ENCODE data around the gene SLC38A10. TPM values are rescaled to one million over a fixed set of nuclear protein-coding genes. Genes with fewer than 3 reads are reported as not detected.
A peak's percentile ranks its signal among the peaks of the same experiment; 100 is the strongest.

Gene SLC38A10
- total and polyA plus RNA-seq, 2 of the 4 experiments (the other 2 are of a cell fraction), result 12.7 to 46.7 TPM

DNA sequence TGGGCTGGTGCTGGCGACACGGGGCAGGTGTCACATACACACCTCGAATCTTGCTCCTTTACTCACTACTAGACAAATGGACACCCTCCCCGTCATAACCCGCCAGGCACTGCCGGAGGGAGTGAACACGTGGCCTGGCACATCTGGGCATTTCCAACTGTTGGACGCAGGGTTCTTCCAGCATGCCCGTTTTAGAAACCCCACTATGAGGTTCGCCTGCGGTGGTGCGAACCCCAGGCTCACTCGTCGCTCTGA, 65.5 kb downstream of the SLC38A10 start:
- in situ Hi-C loops (cut with MboI; ENCODE audit: low sequenced_read_pairs) (no loop called here), dilution Hi-C loops (cut with HindIII; ENCODE audit: low sequenced_read_pairs, unreplicated experiment) (no loop called here), intact Hi-C loops (cut with micrococcal nuclease) (no loop called here)
- CTCF ChIA-PET, result no interaction called here
- Histone ChIP-seq H3K4ac (ENCODE audit: low read depth, low read length) (no peak overlapping the region), H3K4me2 (ENCODE audit: low read depth, low read length) (no peak overlapping the region), H3K9ac (ENCODE audit: low read depth, low read length) (no peak overlapping the region), H4K91ac (ENCODE audit: insufficient read depth, low read depth, low read length) (no peak overlapping the region), H2AFZ (replicated peaks; ENCODE audit: low read length, poor library complexity) (no peak overlapping the region), H4K20me1 (ENCODE audit: insufficient read depth, low read length) (peaks cover 13% of the 10 kb centered on the region), H3K36me3 (ENCODE audit: control insufficient read depth, insufficient read depth, low read length) (peaks cover 39% of the 10 kb centered on the region), H3K4me1 (ENCODE audit: control insufficient read depth, insufficient read depth, low read length) (no peaks in the 10 kb centered on the region), H3K18ac (ENCODE audit: low read depth, low read length) (no peak overlapping the region), H4K8ac (ENCODE audit: low read depth in 2 of 2, low read length in 2 of 2) (no peak overlapping the region), H2AK9ac (replicated peaks; ENCODE audit: low read depth, low read length, poor library complexity) (peak overlapping the region; percentile 24), H3K9me3 (ENCODE audit: control insufficient read depth, insufficient read depth, low read length) (peaks cover 3% of the 10 kb centered on the region; the same call in 1 of the 2 replicates), H3K14ac (replicated peaks; ENCODE audit: low read depth, low read length) (no peak overlapping the region), H2BK20ac (ENCODE audit: low read depth, low read length) (no peak overlapping the region), H2BK120ac (ENCODE audit: low read depth, low read length) (no peak overlapping the region), H2BK15ac (ENCODE audit: low read depth, low read length) (no peak overlapping the region), H3K56ac (ENCODE audit: extremely low read depth, insufficient read depth, low read length) (no peak overlapping the region), H3K27me3 (ENCODE audit: control insufficient read depth, insufficient read depth, low read length) (no peaks in the 10 kb centered on the region), H3K79me1 (ENCODE audit: low read depth in 1 of 2, low read length in 2 of 2) (peaks cover 1 to 14% of the 10 kb centered on the region in 2 experiments; a peak in 3 of 4 replicates), H2AK5ac (ENCODE audit: low read depth, low read length) (no peak overlapping the region), H2BK5ac (ENCODE audit: low read depth, low read length, poor library complexity, severe bottlenecking) (no peak overlapping the region), H3K23ac (ENCODE audit: low read depth, low read length) (no peak overlapping the region), H3K9me1 (ENCODE audit: insufficient read depth, low read length) (no peaks in the 10 kb centered on the region), H3K4me3 (ENCODE audit: insufficient read depth, low read depth, low read length) (no peak overlapping the region), H3K27ac (ENCODE audit: insufficient read depth, low read length) (no peak overlapping the region), H4K5ac (ENCODE audit: low read depth, low read length) (no peak overlapping the region)
- TF ChIP-seq NFE2L2 (IDR thresholded peaks at IDR 0.05; ENCODE audit: low read depth, low read length) (no peak), POLR2A (IDR thresholded peaks at IDR 0.05; ENCODE audit: low read depth, low read length) (no peak), MAFK (IDR thresholded peaks at IDR 0.05; ENCODE audit: low read depth, low read length) (no peak), CEBPB (IDR thresholded peaks at IDR 0.05; ENCODE audit: low read depth, low read length) (no peak), MAZ (IDR thresholded peaks at IDR 0.05; ENCODE audit: borderline replicate concordance, low read depth, low read length) (no peak), RCOR1 (IDR thresholded peaks at IDR 0.05; ENCODE audit: insufficient replicate concordance, low read length) (no peak), FOS (IDR thresholded peaks at IDR 0.05; ENCODE audit: low read depth, low read length) (no peak), BHLHE40 (IDR thresholded peaks at IDR 0.05; ENCODE audit: low read depth, low read length) (no peak), SMC3 (IDR thresholded peaks at IDR 0.05; ENCODE audit: low read depth, low read length) (no peak), CHD1 (IDR thresholded peaks at IDR 0.05; ENCODE audit: low read depth, low read length) (no peak), RFX5 (IDR thresholded peaks at IDR 0.05; ENCODE audit: low read depth, low read length) (no peak), MXI1 (IDR thresholded peaks at IDR 0.05; ENCODE audit: borderline replicate concordance, low read depth, low read length) (no peak), RAD21 (IDR thresholded peaks at IDR 0.05; ENCODE audit: low read length) (no peak)
- TF ChIP-seq, protein P1, sequence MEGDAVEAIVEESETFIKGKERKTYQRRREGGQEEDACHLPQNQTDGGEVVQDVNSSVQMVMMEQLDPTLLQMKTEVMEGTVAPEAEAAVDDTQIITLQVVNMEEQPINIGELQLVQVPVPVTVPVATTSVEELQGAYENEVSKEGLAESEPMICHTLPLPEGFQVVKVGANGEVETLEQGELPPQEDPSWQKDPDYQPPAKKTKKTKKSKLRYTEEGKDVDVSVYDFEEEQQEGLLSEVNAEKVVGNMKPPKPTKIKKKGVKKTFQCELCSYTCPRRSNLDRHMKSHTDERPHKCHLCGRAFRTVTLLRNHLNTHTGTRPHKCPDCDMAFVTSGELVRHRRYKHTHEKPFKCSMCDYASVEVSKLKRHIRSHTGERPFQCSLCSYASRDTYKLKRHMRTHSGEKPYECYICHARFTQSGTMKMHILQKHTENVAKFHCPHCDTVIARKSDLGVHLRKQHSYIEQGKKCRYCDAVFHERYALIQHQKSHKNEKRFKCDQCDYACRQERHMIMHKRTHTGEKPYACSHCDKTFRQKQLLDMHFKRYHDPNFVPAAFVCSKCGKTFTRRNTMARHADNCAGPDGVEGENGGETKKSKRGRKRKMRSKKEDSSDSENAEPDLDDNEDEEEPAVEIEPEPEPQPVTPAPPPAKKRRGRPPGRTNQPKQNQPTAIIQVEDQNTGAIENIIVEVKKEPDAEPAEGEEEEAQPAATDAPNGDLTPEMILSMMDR (conservative IDR thresholded peaks at IDR 0.05; ENCODE audit: low read depth, low read length), result no peak
- TF ChIP-seq, protein P2, sequence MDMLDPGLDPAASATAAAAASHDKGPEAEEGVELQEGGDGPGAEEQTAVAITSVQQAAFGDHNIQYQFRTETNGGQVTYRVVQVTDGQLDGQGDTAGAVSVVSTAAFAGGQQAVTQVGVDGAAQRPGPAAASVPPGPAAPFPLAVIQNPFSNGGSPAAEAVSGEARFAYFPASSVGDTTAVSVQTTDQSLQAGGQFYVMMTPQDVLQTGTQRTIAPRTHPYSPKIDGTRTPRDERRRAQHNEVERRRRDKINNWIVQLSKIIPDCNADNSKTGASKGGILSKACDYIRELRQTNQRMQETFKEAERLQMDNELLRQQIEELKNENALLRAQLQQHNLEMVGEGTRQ (IDR thresholded peaks at IDR 0.05; ENCODE audit: low read depth, low read length), result no peak
- TF ChIP-seq, protein P3, sequence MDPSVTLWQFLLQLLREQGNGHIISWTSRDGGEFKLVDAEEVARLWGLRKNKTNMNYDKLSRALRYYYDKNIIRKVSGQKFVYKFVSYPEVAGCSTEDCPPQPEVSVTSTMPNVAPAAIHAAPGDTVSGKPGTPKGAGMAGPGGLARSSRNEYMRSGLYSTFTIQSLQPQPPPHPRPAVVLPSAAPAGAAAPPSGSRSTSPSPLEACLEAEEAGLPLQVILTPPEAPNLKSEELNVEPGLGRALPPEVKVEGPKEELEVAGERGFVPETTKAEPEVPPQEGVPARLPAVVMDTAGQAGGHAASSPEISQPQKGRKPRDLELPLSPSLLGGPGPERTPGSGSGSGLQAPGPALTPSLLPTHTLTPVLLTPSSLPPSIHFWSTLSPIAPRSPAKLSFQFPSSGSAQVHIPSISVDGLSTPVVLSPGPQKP (IDR thresholded peaks at IDR 0.05; ENCODE audit: borderline replicate concordance, low read depth, low read length), result no peak
- ATAC-seq (ENCODE audit: low read depth) (no peak), DNase-seq (no peak)
- POLR2A ChIA-PET (ENCODE audit: unreplicated experiment), result no interaction called here
- WGBS, 2 experiments (ENCODE audit: extremely low coverage in 2 of 2, insufficient read length in 1 of 2), result 89% methylated on average over 13 of the region's 14 CpGs; no CpG with 5 or more reads in 1 of the 2 experiments
- BruUV-seq (replicated peaks), result no TSS peak

Measured in IMR-90 (cell line).